ENCODE data around the gene BMPR1A. TPM values are rescaled to one million over a fixed set of nuclear protein-coding genes. Genes with fewer than 3 reads are reported as not detected.
A peak's percentile ranks its signal among the peaks of the same experiment; 100 is the strongest.

Gene BMPR1A
- total RNA-seq, 6 donors from 2014 or later: 12.9 to 37.4 (median 30.6) TPM

- TF ChIP-seq POLR2A (IDR thresholded peaks at IDR 0.05) (no peak), EP300 (IDR thresholded peaks at IDR 0.05) (no peak), CTCF (IDR thresholded peaks at IDR 0.05) (no peak), POLR2AphosphoS5 (IDR thresholded peaks at IDR 0.05) (no peak)
- H3K27ac ChIP-seq: no peak overlapping the region
Measured at GRCh38 chr10:86708783-86709380, 47.5 kb upstream of the BMPR1A start.

DNA sequence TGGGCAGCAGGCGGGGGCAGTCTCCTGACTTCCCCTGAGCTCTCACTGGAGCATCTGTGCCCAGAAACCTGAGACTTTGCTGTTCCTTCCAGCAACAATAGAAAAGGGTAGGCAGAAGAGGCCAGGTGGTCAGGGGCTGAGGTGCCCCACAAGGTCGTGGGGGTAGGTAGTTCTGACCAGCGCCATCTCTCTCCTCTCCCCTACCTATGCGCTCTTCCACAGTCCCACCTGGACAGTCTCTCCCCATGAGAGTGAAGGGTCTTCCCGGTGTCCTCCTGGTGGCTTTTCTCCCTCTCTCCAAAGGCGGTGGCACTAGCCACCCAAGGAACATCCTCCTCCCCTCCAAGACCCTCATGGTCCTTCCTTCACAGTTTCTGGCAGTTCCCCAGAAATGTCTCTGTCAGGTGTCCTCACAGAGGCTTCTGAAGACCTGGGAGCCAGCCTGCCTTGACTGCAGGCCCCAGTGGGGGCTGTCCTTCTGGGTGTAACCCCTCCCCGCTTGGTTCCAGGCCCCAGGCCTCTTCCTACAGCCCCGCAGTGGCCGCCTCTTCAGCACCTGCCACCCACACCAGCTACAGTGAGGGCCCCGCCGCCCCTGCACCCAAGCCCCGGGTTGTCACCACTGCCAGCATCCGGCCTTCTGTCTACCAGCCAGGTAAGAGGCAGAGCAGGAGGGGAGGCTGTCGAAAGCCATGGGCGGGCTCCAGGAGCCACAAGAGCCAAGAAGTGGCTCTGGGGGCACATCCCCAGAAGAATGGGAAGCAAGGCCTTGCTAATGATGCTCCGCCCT is 46.8 kb upstream of the BMPR1A start:
- 92 to 94% methylated on average over 9 to 16 of the region's 16 CpGs for WGBS, 2 donors
- Histone ChIP-seq H3K27me3 (no peaks in the 10 kb centered on the region), H3K4me3 (no peak overlapping the region), H3K36me3 (no peaks in the 10 kb centered on the region), H3K27ac (no peak overlapping the region), H3K9me3 (no peaks in the 10 kb centered on the region), H3K4me1 (peaks cover 11 to 24% (median 13%) of the 10 kb centered on the region in 4 donors)
- no peak for TF ChIP-seq CTCF (IDR thresholded peaks at IDR 0.05)
- no peak for TF ChIP-seq POLR2AphosphoS5 (IDR thresholded peaks at IDR 0.05)
- TF ChIP-seq EP300 (IDR thresholded peaks at IDR 0.05): no peak
- no peak for TF ChIP-seq POLR2A (IDR thresholded peaks at IDR 0.05)
- DNase-seq (peak in 1 of 2 donors; percentile 78), ATAC-seq (ENCODE audit: low FRiP score in 2 of 2) (no peak)

More at GRCh38 chr10:86708783-86709380, 47.5 kb upstream of the BMPR1A start:
- DNase-seq (no peak), ATAC-seq (ENCODE audit: low FRiP score in 2 of 2) (no peak)
- 73 to 84% methylated on average over 4 to 5 of the region's 5 CpGs for WGBS, 2 donors
- Histone ChIP-seq H3K4me1 (peaks cover 11 to 24% (median 13%) of the 10 kb centered on the region in 4 donors), H3K9me3 (no peaks in the 10 kb centered on the region), H3K4me3 (no peak overlapping the region), H3K27me3 (no peaks in the 10 kb centered on the region), H3K36me3 (no peaks in the 10 kb centered on the region)

DNA sequence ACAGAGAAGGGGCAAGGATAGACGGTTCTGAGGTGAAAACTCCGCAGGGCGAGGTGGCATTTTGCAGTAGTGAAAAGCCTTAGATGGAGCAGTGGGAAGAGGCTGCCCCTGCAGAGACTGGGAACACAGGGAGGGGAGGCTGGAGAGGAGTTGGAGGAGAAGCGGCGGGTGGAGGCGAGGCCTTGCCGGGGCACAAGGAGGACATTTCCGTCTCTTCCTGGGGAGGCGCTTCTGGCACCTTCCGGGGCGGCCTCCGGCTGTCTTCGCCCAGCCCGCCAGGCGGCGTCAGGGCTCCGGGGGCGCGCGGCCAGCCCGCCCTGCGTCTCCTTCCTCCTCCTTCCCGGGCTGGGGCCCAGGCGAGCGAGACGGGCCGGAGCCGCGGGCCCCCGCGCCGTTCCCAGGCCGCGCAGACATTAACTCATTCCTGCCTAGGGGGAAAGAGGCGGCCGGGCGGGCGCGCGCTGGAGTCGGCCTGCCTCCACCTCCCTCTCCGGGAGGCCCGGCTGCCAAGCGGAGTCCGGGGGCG is 45.4 kb upstream of the BMPR1A start:
- Histone ChIP-seq H3K27me3 (no peaks in the 10 kb centered on the region), H3K36me3 (no peaks in the 10 kb centered on the region), H3K27ac (peak overlapping the region; percentile 88 to 94 (median 91)), H3K4me3 (peak overlapping the region; percentile 49 to 85 (median 80)), H3K4me1 (peaks cover 11 to 24% (median 13%) of the 10 kb centered on the region in 4 donors), H3K9me3 (no peaks in the 10 kb centered on the region)
- ATAC-seq (ENCODE audit: low FRiP score in 2 of 2) (peak; percentile 93 to 98), DNase-seq (peak; percentile 90 to 98)
- 6 to 13% methylated on average over 15 to 29 of the region's 46 CpGs for WGBS, 2 donors
- TF ChIP-seq POLR2AphosphoS5 (IDR thresholded peaks at IDR 0.05): peak; percentile 34 to 68
- TF ChIP-seq POLR2A (IDR thresholded peaks at IDR 0.05): peak in 2 of 4 donors; percentile 76 to 85
- TF ChIP-seq CTCF (IDR thresholded peaks at IDR 0.05): peak; percentile 80 to 99 (median 96)
- TF ChIP-seq EP300 (IDR thresholded peaks at IDR 0.05): no peak

- ATAC-seq (ENCODE audit: low FRiP score in 2 of 2): peak; percentile 1 to 77
- H3K36me3 ChIP-seq: no peaks in the 10 kb centered on the region
- 1 to 4% methylated on average over 3 to 31 of the region's 82 CpGs for WGBS, 2 donors
- peaks cover 11 to 24% (median 13%) of the 10 kb centered on the region in 4 donors for H3K4me1 ChIP-seq
- DNase-seq: peak; percentile 49 to 86
- no peaks in the 10 kb centered on the region for H3K27me3 ChIP-seq
- H3K4me3 ChIP-seq: peak overlapping the region; percentile 49 to 85 (median 80)
- no peaks in the 10 kb centered on the region for H3K9me3 ChIP-seq
- H3K27ac ChIP-seq: peak overlapping the region; percentile 88 to 94 (median 91)
- TF ChIP-seq POLR2AphosphoS5 (IDR thresholded peaks at IDR 0.05) (no peak), POLR2A (IDR thresholded peaks at IDR 0.05) (peak in 2 of 4 donors; percentile 7 to 75)
Measured at GRCh38 chr10:86711513-86712316, 44.7 kb upstream of the BMPR1A start.
